HG03575 (cell line): Measurements from ENCODE around the gene ZBTB7C.

Experiments
- ATAC-seq: cut with Tn5 transposase; IDR thresholded peaks from one replicate; pipeline ENCODE4 v1.9.1; 2021; ENCODE audit not compliant: unreplicated experiment, insufficient number of reproducible peaks, low FRiP score; ENCODE audit errors: extremely low read depth

The ZBTB7C gene

DNA sequence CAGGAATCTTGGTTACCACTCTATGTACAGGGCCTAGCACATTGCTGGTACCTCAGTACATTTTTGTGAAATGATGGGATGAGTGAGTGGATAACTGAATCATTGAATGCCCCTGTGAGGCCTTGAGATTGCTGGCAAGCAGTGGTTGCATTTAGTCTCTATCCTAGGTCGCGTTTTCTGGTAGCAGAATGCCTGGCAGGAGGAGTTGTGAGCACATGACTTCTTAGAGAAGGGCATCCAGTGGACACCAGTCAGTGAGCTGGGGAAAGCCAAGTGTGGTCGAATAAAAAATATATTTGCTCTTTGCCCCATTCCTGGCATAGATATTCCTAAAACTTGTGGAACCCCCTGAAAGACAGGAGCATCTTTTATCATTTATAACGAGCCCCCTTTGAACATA, 416.9 kb downstream of the ZBTB7C start:
- ATAC-seq = no peak

DNA sequence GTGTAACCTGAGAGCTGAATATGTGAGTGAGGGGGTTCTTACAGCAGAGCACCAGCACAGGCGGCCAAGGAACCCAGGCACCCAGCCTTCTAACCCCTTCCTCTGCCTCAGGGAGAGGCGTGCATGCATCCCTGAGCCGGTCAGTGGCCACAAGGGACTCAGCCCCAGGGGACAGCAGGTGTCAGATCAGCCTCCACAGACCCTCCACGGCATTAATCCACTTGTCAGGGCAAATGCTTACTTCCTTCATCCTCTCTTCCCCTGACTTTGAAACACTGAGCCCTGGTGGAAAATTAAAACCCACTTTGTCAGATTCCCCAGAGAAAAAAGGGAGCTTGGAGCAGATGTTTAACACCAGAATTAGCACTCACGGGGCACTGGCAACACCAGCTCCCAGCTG, 418.2 kb downstream of the ZBTB7C start:
- ATAC-seq = no peak

DNA sequence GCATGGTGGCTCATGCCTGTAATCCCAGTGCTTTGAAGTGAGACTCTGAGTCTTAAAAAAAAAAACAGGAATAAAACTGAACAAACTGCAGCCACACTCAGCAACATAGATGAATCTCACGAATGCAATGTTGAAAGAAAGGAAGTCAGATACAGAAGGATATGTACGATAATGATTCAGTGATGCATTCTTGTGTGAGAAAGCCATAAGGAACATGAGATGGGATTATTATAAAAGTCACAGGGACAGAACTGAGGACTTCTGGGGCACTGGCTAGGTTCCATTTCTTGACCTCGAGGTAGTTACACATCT, 421.8 kb downstream of the ZBTB7C start:
- ATAC-seq = no peak

DNA sequence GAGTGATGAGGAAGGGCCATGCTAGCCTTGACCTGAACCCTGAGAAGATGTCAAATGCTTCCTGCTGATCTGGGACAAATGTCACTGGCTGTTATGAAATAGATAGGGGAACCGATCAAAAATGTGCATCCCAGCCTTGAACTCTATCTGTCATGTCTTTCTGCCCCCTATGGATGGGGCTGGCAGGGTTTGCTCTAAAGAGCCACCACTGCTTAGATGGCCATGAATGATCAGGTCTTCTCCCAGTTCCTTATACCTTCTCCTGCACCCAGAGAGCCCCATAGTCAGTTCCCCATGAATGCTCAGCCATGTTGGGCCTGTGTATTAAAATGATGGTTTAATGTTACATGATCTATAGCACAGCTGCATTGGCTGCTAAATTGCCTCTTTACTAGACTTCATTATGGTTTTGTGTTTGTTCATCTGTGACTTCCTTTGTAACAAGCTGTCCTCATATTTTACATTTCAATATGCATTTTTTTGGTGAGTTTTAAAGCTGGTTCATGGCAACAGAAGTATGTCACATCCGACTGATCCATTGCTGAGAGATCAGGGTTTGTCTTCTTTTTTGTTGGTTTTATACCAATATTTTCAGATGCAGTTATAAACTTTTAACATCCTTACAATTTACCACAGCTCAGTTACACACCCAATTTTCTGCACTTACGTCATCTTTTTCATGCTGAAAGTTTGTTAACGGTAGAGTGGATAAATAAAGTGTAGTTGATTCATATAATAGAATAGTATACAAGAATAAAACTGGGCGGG, 422.4 kb downstream of the ZBTB7C start:
- ATAC-seq = no peak

DNA sequence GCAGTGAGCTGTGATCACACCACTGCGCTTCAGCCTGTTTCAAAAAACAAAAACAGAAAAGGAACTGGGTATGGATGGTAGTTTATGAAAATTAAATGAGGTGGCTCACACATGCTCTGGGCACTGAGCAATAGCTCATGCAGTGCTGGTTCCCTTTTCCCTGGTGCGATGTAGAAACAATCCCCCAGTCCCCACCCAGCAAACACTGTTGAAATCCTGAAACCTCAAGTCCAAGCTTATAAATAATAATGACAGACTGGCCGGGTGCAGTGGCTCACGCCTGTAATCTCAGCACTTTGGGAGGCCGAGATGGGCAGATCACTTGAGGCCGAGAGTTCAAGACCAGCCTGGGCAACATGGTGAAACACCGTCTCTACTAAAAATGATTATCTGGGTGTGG, 423.3 kb downstream of the ZBTB7C start:
- no peak for ATAC-seq

DNA sequence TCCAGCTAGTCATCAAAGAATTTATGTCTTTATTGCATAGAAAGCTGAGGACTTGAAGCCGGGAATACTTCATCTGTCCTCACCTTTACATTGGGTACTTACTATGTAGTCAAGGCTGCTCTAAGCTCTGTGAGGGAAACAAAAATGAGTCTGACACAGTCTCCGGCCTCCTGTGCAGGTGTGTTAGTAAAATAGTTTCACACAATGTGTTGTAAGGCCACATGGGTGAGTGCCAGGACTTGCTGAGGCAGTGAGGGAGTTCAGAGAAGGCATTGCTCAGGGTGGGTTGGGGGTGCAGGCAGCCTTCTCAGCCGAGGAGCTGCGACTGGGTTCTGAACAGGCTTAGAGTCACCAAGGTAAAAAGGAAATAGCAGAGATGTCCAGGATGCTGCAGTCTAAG, 424.2 kb downstream of the ZBTB7C start:
- no peak for ATAC-seq

DNA sequence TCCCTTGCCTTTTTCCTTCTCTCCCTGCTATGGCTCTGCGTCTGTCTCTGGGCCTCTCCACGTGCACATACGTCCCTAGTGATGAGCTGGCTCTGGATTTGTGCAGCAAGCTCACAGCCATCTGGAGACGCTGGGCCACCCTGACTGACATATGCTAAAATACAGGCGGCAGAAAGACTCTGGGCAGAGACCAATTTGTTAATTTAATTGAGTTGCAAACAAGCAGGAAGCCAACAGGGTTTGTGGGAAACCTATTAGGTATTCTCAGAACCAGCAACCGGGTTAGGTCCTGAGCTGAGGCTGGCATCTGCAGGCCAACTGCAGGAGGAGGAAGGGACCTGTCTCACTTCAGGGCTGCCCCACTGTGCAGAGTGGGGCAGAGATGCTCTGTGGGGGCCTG, 425.2 kb downstream of the ZBTB7C start:
- no peak for ATAC-seq

DNA sequence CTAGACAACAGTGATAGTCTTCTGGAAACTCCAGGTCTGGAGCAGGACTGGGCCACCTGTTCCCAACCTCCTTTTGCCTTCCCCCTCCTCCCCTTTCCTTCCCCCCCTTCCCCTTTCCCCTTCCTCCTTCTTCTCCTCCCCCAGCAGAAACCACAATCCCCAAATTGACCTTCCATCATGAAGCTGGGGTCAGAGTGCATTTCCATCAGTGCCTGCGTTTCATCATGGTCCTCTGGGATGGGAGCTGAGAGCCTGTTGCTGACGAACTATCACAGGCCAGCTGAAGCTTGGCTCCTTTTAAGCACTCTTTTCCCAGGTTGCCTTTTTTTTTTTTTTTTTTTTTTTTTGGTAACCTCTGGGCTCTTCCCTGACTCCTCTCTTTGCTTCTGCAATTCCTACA, 426.1 kb downstream of the ZBTB7C start:
- ATAC-seq = no peak

DNA sequence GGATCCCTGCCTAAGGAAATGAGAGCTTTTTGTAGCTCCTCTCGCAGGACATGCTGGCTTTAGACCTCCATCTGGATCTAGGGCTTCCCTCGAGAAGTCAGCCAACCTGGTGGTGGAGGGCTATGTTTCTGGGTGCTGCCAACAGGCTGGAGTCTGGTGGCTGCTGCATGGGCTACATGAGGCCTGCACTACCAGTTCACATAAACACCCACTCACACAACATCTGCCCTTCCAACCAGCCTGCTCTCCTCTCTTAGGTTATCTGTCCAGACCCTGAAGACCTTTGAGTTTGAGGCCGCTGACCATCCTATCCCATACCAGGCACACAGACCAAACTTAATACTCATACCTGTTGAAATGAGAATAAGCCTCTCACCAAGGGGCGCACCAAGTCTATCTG, 427.4 kb downstream of the ZBTB7C start:
- ATAC-seq = no peak

DNA sequence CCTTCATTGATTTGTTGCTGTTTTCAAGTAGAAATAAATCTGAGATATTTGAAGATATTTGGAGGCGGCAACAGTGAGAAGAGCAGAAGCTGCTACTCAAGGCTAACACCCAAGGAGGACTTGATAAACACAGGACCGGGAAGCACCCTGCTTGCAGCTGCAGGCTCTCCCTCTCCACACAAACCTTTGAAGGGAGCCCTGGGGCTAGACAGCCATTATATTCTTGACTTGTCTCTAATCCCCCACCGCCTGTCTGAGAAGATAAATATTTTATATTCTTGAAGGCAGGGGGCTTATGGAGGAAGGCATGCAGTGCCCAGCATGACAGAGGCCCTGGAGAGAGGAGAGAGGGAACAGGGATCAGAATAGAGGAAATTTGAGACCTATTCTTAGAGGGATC, 427.9 kb downstream of the ZBTB7C start:
- ATAC-seq = no peak

DNA sequence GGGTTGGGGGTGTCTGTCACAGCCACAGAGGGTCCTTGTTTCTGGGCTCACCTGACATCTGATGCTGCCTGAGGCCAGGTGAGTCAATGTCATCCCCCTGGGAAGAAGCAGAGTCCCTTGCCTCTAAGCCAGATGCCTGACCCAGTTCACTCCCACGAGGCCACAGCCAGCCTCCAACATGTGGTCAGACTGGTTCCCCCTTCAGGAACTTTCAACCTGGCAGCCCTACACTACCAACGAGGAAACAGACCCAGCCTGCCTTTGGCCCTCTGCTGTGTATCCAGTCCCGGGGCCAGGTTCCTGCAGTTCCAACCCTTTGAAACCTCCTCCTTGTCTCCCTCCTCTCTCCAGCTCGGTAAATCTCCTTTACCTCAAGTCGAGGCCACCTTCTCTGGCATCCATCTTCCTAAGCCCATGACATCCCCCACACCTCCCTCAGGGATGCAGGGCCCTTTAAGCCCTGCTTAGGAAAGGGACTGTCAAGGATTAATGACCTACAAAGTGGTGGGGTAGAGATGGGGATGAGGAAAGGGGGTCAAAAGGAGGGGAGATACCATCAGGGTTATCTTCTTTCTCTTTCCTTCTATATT, 429.5 kb downstream of the ZBTB7C start:
- ATAC-seq = no peak

DNA sequence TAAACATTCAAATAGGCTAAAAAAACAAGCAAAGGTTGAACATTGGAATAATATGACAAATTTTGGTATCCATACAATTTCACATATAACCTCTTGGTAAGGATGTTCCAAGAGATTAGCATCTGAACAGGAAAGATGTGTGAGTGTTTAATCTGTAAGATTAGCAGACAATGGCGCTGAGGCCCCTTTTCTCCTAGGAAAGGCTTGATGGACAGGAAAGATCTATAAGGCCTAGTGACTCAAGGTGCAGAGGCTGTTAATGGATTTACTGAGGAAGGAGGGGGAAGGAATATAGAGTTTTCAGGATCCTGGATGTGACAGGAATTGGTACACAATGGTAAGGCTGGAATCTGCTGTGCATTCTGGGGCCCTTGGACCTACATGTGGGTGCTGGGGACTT, 430.6 kb downstream of the ZBTB7C start:
- no peak for ATAC-seq

DNA sequence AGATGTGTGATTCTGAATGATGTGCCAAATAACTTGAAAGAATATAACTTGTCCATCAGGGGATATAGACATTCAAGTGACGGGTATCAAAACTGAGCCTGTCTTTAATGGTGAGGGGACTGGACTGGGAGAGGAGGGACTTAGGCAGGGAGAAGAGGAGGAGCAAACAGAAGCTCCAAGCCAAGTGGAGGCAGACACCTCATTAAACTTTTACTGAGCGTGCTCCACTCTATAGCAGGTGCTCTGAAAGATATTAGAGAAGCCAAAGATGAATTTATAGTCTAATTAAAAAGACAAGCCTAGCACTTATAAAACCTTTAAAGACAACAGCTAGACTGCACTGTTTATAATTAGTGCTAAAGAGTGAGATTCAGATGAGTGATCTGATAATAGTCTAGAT, 431.0 kb downstream of the ZBTB7C start:
- no peak for ATAC-seq
